Lung microvascular endothelial cell (primary cell): ENCODE data around the gene IRAK3. TPM values are rescaled to one million over a fixed set of nuclear protein-coding genes. Genes with fewer than 3 reads are reported as not detected.

ENCODE experiments used
- DNase-seq, 2 donors: peaks; one replicate each; pipeline versions ENCODE4 v3.0.0 to v3.0.0-alpha.2; 2010; ENCODE audit warnings: low read depth in 2 of 2
- total RNA-seq: library from RNA; depleted of rRNA; stranded (reverse); fragments of >200 nt; gene quantifications from 2 replicates; pipeline ENCODE4 v1.2.1, GENCODE V29; 2014

The IRAK3 gene
- 8.5 and 17.3 TPM in 2 replicates for total RNA-seq

DNA sequence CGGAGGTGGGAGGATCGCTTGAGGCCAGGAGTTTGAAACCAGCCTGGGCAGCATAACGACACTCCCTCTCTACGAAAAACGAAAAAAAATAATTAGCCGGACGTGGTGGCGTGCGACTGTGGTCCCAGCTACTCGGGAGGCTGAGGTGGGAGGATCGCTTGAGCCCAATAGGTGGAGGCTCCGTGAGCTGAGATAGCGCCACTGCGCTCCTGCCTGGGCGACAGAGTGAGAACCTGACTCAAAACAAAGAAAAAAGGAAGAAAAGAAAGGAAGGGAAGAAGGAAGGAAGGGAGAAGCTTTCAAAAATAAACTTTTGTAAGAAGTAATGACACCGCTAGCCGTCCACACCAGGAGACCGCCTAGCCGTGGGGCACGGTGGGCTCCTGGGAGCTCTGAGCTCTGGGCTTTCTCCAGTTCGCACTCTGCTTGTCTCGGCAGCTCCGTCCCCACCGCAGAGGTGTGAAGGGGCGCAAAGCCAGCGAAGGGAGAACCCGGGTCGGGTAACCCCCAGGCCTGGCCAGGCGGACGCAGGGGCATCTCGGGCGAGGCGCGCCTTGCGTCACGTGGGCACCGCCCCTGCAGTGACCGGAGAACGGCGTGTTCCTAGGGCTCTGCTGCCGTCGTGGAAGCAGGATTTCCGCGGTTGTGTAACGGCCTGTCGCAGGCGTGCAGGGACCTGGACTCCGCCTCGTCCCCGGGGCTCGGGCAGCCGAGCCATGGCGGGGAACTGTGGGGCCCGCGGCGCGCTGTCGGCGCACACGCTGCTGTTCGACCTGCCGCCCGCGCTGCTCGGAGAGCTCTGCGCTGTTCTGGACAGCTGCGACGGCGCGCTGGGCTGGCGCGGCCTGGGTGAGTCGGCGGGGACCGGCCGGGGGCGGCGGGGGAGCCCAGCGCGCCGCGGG is at the start of gene IRAK3:
TSS of gene IRAK3 (plus strand) at position 631 of the 902 bp plus-strand sequence. CDS start at position 717, 86 bp downstream.
- peak; percentile 77 to 86 for DNase-seq

- DNase-seq = no peak
These were observed 49.7 kb upstream of the IRAK3 start for GRCh38 chr12:66139328-66139727.

- no peak for DNase-seq
These were observed 48.3 kb upstream of the IRAK3 start for GRCh38 chr12:66140731-66141130.

DNA sequence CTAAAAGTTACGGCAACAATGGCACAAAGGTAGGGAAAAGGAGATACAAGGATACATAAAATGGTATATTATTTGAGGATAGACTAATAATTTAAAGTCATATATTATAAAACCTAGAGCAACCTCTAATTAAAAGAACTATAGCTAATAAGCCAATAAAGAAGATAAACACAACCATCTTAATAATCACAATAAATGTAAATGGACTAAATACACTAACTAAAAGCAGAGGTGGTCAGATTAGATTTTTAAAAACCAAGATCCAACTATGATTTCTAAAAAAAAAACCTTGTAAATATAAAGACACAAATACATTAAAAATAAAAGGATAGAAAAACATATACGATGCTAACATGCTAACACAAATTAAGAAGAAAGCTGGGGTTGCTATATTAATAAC is 47.7 kb upstream of the IRAK3 start:
- DNase-seq = no peak

- DNase-seq = no peak
These were observed 46.2 kb upstream of the IRAK3 start for GRCh38 chr12:66142826-66143225.

- no peak for DNase-seq
These were observed 45.1 kb upstream of the IRAK3 start for GRCh38 chr12:66143868-66144267.

- DNase-seq = peak; percentile 89 to 92
These were observed 43.9 kb upstream of the IRAK3 start for GRCh38 chr12:66144791-66145754.

DNA sequence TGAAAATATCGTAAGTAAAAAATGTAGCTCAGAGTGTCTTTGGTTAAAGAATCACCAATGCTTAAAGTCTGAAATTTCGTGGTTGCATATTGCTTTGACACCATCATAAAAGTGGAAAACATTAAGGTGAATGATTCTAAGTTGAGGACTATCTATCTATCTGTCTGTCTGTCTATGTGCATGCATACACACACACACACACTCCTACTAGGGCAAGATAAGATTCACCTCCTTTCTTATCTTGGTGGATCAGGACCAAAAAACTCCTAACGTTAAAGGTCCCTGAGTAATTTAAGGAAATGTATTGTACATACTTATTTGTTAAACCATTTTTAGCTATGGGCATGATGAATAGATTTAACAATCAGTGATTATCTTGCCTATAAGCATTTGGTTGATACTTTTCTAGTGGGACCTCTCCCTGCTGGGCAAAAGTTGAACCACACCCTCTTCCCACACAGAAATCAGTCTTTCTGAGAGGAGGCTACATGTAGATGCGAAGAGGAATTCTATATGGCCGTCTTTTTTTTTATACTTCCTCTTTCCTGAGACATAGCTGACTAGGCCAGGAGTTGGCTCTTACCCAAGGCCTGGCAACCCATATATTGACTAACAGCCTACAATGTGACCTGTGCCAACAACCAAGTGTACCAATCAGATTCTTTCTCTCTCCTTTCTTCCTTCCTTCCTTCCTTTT is 39.2 kb upstream of the IRAK3 start:
- DNase-seq = peak in 1 of 2 donors; percentile 51

DNA sequence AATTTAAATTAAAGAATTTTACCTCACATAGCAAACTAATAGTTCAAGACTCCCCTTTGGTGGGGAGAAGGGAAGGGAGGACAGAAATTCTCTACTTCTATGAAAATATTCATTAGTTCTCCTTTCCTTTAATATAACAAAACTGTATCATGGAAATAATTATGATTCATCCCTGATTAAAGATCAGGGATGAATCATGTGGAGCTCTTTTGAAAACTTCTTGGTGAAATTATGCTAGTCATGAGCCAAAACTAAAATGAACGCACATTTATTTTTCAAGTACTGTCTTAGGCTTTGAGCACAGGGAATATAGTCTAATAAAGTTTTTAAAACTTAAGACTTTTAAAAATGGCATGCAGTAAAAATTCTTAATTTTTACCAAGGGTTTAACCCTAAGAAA is 36.3 kb upstream of the IRAK3 start:
- DNase-seq = peak in 1 of 2 donors; percentile 54

DNA sequence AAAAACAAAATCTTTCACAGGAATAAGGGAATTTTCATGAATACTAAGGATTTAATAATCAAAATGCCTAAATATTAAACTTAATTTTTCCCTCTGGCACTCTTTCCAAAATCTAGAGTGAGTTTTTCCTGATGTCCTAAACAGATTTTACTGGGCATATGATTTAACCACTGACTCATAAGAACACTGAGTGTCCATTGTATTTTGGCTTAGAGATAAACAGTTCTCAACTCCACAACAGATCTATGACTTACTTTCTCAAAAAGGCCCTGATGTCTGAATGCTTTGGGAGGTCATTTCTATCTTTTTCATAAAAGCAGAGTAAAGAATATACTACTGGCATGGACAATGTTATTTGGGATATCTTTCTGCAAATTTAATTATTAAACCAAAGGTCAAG is 34.2 kb upstream of the IRAK3 start:
- DNase-seq = peak in 1 of 2 donors; percentile 36

GRCh38 chr12:66156654-66157053 is 32.4 kb upstream of the IRAK3 start:
- no peak for DNase-seq

DNA sequence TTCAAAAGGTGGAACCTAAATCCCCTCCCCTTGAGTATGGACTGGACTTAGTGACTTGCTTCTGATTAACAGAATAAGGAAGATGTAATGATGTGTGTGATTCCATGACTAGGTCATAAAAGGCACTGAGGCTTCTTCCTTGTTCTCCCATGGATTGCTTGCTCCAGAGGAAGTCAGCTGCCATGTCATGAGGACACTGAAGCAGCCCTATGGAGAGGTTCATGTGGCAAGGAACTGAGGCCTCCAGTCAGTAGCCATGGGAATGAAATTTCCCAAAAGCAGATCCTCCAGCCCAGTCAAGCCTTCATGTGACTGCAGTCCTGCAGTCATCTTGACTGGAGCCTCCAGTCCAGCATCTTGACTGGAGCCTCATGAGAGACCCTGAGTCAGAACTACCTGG is 29.9 kb upstream of the IRAK3 start:
- DNase-seq = no peak

GRCh38 chr12:66160704-66161103 is 28.3 kb upstream of the IRAK3 start:
- no peak for DNase-seq

DNA sequence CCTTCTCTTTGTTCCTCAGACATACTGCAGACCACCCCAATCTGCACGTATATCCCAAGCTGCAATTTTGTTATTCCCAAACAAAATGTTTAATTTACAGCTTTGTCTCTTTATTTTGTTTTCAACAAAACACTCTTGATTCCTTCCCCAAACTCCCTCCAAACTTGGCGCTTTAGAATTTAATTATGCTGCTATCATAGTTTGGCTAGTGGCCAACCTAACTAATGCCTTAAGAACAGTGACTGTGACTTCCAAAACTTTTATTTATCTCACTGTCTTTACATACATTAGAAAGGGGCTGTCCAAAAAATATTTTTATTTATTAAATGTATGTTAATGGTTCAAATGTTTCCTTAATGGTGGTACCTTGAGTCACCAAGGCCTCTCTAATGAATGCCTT is 26.3 kb upstream of the IRAK3 start:
- no peak for DNase-seq

GRCh38 chr12:66163289-66163688 is 25.7 kb upstream of the IRAK3 start:
- DNase-seq = no peak

DNA sequence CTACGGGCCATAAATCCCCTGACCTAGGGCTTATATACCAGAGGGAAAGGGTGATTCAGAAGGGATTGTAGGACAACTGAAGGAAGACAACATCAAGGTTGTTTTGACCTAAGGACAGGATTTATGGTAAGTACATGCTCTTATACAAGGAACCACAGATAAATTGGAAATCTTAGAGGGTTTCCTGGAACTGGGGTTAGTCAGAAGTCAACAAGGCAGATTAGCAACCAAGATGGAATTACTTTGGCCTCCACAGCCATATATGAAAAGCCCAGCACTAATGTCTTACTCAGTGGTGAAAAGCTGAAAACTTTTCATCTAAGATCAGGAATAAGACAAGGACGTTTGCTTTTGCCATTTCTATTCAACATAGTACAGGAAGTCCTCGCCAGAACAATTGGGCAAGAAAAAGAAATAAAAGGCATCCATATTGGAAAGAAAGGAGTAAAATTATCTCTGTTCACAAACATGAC is 24.6 kb upstream of the IRAK3 start:
- no peak for DNase-seq

DNA sequence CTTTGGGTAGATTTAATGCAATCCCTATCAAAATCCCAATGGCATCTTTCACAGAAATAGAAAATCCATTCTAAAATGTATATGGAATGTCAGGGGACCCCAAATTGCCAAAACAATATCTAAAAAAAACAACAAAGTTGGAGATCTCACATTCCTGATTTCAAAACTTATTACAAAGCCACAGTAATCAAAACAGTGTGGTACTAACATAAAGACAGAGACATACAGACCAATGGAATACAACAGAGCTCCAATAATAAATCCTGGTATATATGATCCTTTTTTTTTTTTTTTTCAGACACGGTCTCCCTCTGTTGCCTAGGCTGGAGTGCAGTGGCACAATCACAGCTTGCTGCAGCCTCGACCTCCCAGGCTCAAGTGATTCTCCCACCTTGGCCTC is 23.9 kb upstream of the IRAK3 start:
- DNase-seq = no peak

- no peak for DNase-seq
These were observed 22.5 kb upstream of the IRAK3 start for GRCh38 chr12:66166561-66166960.

GRCh38 chr12:66168410-66168809 is 20.6 kb upstream of the IRAK3 start:
- DNase-seq = no peak

DNA sequence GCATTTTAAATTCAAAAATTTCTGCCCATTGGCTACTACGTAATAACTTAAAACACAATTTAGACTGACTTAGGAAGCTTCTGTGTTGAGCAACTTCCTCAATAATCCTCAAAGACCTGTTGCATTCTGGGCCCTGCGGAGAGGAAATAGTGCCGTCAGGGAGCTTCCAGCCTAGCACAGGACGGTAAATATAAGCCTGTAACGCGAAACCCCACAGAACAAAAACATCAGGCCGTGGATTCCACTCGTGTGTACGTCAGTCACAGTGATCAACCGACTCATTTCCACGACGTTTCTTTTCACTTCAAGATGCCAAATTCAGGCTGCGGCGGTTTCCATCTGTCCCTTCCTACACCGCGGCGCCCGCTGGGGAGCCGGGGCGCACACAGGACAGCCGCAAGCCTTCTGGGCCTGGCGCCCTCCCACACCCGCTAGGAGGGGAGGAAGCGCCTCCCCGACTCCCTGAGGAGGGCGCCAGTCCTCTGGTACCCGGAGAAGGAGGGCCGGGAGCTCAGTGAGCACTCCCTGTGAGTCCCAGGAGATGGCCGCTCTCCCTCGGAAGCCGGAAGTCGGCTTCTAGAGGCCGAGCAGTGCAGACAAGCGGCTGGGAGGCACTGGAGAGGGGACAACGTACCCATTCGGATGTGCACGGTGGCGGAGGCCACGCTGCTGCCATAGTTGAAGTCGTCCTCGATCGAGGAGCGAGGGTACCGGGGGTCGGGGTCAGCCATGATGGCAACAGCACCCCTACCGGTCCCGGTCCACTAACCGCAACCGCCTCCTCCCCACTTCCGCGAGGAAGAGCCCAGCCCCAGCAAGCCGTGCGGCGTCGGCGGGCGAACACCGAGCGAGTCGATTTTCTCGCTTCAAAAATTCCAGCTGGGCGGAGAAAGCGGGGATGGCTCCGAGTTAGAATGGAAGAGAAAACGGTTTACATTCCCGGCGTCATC is 19.5 kb upstream of the IRAK3 start, which contains the start of gene TMBIM4:
TSS of gene TMBIM4 (minus strand) at position 776 of the 950 bp plus-strand sequence. CDS start at position 731, 45 bp downstream.
- DNase-seq = peak; percentile 92 to 95
